ENCODE measurements around the gene DHRSX.
"Not testable (repeated sequence)": the region's sequence is repeated elsewhere in the genome, so short reads cannot be mapped to it uniquely, and the experiment has no call there.

DHRSX gene

GRCh38 chrX:2456091-2456490 is 44.7 kb downstream of the DHRSX start:
- DNase-seq (ENCODE audit: low read depth in 2 of 2), result not testable (repeated sequence)

- DNase-seq (ENCODE audit: low read depth in 2 of 2), result not testable (repeated sequence)
Measured at GRCh38 chrX:2454620-2455019, 46.2 kb downstream of the DHRSX start.

GRCh38 chrX:2452799-2453198 is 48.0 kb downstream of the DHRSX start:
- DNase-seq (ENCODE audit: low read depth in 2 of 2), result no peak

- no peak for DNase-seq (ENCODE audit: low read depth in 2 of 2)
Measured at GRCh38 chrX:2452317-2452784, 48.4 kb downstream of the DHRSX start.

GRCh38 chrX:2451501-2452316 is 49.1 kb downstream of the DHRSX start:
- DNase-seq (ENCODE audit: low read depth in 2 of 2), result no peak

- no peak for DNase-seq (ENCODE audit: low read depth in 2 of 2)
Measured at GRCh38 chrX:2450681-2451080, 50.1 kb downstream of the DHRSX start.

GRCh38 chrX:2449135-2449886 is 51.5 kb downstream of the DHRSX start:
- DNase-seq (ENCODE audit: low read depth in 2 of 2), result no peak

- DNase-seq (ENCODE audit: low read depth in 2 of 2), result no peak
Measured at GRCh38 chrX:2447484-2447883, 53.3 kb downstream of the DHRSX start.

GRCh38 chrX:2446815-2447214 is 54.0 kb downstream of the DHRSX start:
- DNase-seq (ENCODE audit: low read depth in 2 of 2), result no peak

- DNase-seq (ENCODE audit: low read depth in 2 of 2), result no peak
Measured at GRCh38 chrX:2445662-2446623, 54.8 kb downstream of the DHRSX start.

- no peak for DNase-seq (ENCODE audit: low read depth in 2 of 2)
Measured at GRCh38 chrX:2442694-2443093, 58.1 kb downstream of the DHRSX start.

- DNase-seq (ENCODE audit: low read depth in 2 of 2), result no peak
Measured at GRCh38 chrX:2441466-2441865, 59.3 kb downstream of the DHRSX start.

GRCh38 chrX:2439613-2440012 is 61.2 kb downstream of the DHRSX start:
- DNase-seq (ENCODE audit: low read depth in 2 of 2), result no peak

GRCh38 chrX:2435465-2435864 is 65.3 kb downstream of the DHRSX start:
- no peak for DNase-seq (ENCODE audit: low read depth in 2 of 2)

GRCh38 chrX:2434270-2435163 is 66.3 kb downstream of the DHRSX start:
- no peak for DNase-seq (ENCODE audit: low read depth in 2 of 2)

- no peak for DNase-seq (ENCODE audit: low read depth in 2 of 2)
Measured at GRCh38 chrX:2432298-2432863, 68.4 kb downstream of the DHRSX start.

GRCh38 chrX:2430265-2430825 is 70.4 kb downstream of the DHRSX start:
- no peak for DNase-seq (ENCODE audit: low read depth in 2 of 2)

GRCh38 chrX:2427737-2428136 is 73.0 kb downstream of the DHRSX start:
- DNase-seq (ENCODE audit: low read depth in 2 of 2), result no peak

GRCh38 chrX:2427147-2427546 is 73.6 kb downstream of the DHRSX start:
- DNase-seq (ENCODE audit: low read depth in 2 of 2), result no peak

- DNase-seq (ENCODE audit: low read depth in 2 of 2), result no peak
Measured at GRCh38 chrX:2426289-2426882, 74.4 kb downstream of the DHRSX start.
